ENCODE results near the gene TMEM39B. TPM values are rescaled to one million over a fixed set of nuclear protein-coding genes. Genes with fewer than 3 reads are reported as not detected.

The TMEM39B gene
- total RNA-seq, 1 experiment from 2014 or later: 14.3 TPM

DNA sequence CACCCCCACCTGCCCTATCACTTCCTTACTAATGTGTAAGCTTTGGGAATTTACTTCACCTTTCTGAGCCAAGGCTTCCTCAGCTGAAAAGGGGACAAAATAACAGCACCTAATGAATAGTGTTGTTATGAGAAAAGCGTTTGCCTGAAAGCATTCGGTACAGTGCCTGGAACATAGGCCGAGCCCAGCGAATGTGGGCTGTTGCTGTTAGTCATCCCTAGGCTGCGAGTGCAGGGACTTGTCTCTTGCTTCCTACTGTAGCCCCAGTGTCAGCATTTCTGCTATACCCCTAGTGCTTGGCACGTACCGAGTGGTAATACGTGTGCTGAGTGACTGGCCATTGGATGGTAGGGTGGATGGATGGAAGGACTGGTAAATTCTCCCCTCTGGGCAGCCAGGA lies 18.4 kb downstream of the TMEM39B start:
- no peaks in the 10 kb centered on the region for H3K27me3 ChIP-seq (ENCODE audit: control insufficient read depth, insufficient read depth, low read length)
- no peak overlapping the region for H3K4me3 ChIP-seq (ENCODE audit: insufficient read depth, low read depth, low read length)
- DNase-seq: no peak
- H3K36me3 ChIP-seq (replicated peaks; ENCODE audit: control insufficient read depth, insufficient read depth, low read length): peaks cover 17% of the 10 kb centered on the region

DNA sequence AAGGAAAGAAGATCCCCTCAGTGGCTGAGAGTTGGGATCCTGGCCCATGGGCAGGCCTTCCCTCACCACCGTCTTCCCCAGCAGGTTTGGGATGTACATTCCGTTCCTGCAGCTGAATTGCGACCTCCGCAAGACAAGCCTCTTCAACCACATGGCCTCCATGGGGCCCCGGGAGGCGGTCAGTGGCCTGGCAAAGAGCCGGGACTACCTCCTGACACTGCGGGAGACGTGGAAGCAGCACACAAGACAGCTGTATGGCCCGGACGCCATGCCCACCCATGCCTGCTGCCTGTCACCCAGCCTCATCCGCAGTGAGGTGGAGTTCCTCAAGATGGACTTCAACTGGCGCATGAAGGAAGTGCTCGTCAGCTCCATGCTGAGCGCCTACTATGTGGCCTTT lies 18.9 kb downstream of the TMEM39B start:
- no peak for DNase-seq
- Histone ChIP-seq H3K36me3 (replicated peaks; ENCODE audit: control insufficient read depth, insufficient read depth, low read length) (peaks cover 17% of the 10 kb centered on the region), H3K27me3 (ENCODE audit: control insufficient read depth, insufficient read depth, low read length) (no peaks in the 10 kb centered on the region), H3K4me3 (ENCODE audit: insufficient read depth, low read depth, low read length) (no peak overlapping the region)

DNA sequence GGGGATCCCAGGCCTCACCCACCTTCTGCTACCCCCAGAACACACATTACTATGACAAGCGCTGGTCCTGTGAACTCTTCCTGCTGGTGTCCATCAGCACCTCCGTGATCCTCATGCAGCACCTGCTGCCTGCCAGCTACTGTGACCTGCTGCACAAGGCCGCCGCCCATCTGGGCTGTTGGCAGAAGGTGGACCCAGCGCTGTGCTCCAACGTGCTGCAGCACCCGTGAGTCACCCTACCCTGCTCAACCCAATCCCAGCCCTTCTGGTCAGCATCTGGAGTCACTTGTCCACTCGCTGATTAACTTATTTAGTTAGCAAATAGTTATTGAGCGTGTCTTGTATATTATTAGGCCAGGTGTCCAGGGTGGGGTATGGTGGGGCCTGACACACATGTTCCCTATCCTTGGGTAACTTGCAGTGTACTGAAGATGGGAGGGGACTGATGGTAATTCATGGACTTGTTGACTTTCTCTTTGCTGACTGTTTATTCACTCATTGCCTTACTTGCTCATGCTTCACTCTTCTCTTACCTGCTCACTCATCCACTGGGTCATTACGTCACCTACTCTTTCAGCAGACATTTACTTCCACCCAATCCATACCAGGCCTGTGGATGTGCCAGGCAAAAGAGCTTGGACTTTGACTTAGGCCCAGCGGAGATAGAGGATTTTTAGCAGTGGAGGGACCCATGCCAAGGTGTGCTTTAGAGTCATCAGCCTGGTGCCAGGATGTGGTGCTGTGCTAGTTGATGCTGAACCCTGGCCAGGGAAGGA lies 22.2 kb downstream of the TMEM39B start:
- no peak for DNase-seq
- H3K27me3 ChIP-seq (ENCODE audit: control insufficient read depth, insufficient read depth, low read length): no peaks in the 10 kb centered on the region
- H3K4me3 ChIP-seq (ENCODE audit: insufficient read depth, low read depth, low read length): no peak overlapping the region
- H3K36me3 ChIP-seq (replicated peaks; ENCODE audit: control insufficient read depth, insufficient read depth, low read length): peaks cover 19% of the 10 kb centered on the region

DNA sequence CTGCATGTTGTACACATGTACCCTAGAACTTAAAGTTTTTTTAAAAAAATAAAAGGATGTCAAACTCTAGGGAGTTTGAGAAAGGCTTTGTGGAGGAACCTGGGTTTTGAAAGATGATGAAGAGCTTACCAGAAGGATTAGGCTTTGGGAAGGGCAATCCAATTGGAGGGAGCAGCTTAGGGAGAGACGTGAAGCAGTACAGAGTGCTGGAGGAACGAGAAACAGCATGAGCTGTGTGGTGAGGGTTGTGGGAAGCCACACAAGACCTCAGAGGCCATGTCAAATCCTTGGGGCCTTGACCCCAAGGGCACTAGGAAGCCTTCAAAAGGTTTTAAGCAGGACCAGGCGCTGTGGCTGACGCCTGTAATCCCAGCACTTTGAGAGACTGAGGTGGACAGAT lies 26.7 kb downstream of the TMEM39B start:
- Histone ChIP-seq H3K27me3 (ENCODE audit: control insufficient read depth, insufficient read depth, low read length) (no peaks in the 10 kb centered on the region), H3K4me3 (ENCODE audit: insufficient read depth, low read depth, low read length) (no peak overlapping the region), H3K36me3 (replicated peaks; ENCODE audit: control insufficient read depth, insufficient read depth, low read length) (peaks cover 16% of the 10 kb centered on the region)
- DNase-seq: no peak

DNA sequence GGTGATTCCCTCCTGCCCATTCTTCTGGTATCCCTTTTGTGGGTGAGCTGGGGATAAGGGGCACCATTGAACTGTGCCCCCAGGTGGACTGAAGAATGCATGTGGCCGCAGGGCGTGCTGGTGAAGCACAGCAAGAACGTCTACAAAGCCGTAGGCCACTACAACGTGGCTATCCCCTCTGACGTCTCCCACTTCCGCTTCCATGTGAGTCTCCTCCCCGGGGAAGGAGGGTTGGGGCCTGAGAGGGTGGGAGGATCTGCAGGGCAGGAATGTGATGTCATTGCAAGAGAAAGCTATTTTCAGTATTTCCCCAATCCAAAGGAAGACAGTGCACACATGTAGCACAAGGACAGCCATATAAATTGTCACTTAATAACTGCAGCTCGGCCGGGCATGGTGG lies 27.6 kb downstream of the TMEM39B start:
- no peak overlapping the region for H3K4me3 ChIP-seq (ENCODE audit: insufficient read depth, low read depth, low read length)
- DNase-seq: no peak
- H3K27me3 ChIP-seq (ENCODE audit: control insufficient read depth, insufficient read depth, low read length): no peaks in the 10 kb centered on the region
- peaks cover 9% of the 10 kb centered on the region for H3K36me3 ChIP-seq (replicated peaks; ENCODE audit: control insufficient read depth, insufficient read depth, low read length)

DNA sequence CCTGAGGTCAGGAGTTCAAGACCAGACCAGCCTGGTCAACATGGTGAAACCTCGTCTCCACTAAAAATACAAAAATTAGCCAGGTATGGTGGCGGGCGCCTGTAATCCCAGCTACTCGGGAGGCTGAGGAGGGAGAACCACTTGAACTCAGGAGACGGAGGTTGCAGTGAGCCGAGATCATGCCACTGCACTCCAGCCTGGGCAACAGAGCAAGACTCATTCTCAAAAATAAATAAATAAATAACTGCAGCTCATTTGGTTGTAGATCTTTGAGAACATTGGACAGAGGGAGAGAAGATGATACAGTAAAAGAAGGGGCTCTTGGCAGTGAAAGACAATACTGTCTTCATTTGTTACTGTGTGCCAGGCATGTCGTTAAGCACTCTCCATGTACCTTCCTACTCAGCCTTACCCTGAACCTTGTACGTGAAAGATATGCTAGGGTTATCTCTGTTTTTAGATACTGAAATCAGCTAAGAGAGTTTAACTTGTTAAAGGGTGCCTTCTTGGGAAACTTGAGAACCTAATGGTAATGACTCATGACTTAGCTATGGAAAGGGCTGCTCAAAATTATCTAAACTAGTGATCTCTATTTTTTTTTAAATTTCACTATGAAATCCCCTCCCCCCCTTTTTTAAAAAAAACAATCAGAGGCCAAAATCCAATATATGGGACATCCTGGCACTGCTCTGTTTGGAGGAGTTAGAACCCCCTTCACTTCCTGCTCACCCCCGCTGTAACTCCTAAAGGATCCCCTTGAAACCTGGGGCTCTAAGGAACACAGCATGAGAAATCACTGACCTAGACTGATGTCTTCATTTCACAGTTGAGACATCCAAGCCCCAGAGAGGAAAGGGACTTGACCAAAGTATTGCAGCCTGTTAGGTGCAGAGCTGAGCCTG lies 28.3 kb downstream of the TMEM39B start:
- no peak overlapping the region for H3K4me3 ChIP-seq (ENCODE audit: insufficient read depth, low read depth, low read length)
- no peaks in the 10 kb centered on the region for H3K27me3 ChIP-seq (ENCODE audit: control insufficient read depth, insufficient read depth, low read length)
- DNase-seq: no peak
- peaks cover 5% of the 10 kb centered on the region for H3K36me3 ChIP-seq (replicated peaks; ENCODE audit: control insufficient read depth, insufficient read depth, low read length)

DNA sequence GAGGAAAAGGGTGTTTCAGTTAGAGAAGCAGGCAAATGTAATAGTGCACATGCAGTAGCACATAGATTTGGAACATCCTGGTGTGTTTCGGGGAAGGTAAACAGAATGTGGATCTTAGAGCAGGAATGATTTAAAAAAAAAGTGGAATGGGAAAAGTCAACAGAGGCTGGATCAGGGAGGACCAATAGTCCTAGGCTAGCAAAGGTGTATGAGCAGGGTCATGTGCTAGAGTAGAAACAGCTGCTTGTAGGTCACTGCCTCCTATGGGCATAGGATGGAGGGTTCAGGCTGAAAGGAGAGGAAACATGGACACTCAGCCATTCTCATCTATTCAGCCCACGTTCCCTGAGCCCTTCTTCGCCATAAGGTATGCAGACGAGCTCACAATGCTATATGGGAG lies 31.4 kb downstream of the TMEM39B start:
- peak; percentile 58 for DNase-seq
- no peak overlapping the region for H3K4me3 ChIP-seq (ENCODE audit: insufficient read depth, low read depth, low read length)
- no peaks in the 10 kb centered on the region for H3K27me3 ChIP-seq (ENCODE audit: control insufficient read depth, insufficient read depth, low read length)
- H3K36me3 ChIP-seq (replicated peaks; ENCODE audit: control insufficient read depth, insufficient read depth, low read length): peaks cover 5% of the 10 kb centered on the region

DNA sequence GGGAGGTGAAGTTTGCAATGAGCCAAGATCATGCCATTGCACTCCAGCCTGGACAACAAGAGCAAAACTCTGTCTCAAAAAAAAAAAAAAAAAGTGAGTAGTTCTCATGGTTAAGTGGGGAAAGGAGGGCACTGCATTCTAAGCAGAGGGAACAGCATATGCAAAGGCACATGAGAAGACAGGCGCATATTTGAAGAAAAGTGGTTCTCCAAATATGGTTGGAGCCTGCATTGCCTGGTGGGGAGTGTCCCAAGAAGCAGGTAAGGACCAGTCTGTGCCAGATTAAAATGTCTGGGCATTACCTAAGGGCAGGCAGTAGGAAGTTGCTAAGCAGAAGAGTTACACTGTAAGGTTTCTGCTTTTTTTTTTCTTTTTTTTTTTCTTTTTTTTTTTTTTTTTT lies 32.6 kb downstream of the TMEM39B start:
- H3K4me3 ChIP-seq (ENCODE audit: insufficient read depth, low read depth, low read length): no peak overlapping the region
- no peaks in the 10 kb centered on the region; the same call in none of the 2 replicates for H3K36me3 ChIP-seq (replicated peaks; ENCODE audit: control insufficient read depth, insufficient read depth, low read length)
- DNase-seq: no peak
- H3K27me3 ChIP-seq (ENCODE audit: control insufficient read depth, insufficient read depth, low read length): no peaks in the 10 kb centered on the region

DNA sequence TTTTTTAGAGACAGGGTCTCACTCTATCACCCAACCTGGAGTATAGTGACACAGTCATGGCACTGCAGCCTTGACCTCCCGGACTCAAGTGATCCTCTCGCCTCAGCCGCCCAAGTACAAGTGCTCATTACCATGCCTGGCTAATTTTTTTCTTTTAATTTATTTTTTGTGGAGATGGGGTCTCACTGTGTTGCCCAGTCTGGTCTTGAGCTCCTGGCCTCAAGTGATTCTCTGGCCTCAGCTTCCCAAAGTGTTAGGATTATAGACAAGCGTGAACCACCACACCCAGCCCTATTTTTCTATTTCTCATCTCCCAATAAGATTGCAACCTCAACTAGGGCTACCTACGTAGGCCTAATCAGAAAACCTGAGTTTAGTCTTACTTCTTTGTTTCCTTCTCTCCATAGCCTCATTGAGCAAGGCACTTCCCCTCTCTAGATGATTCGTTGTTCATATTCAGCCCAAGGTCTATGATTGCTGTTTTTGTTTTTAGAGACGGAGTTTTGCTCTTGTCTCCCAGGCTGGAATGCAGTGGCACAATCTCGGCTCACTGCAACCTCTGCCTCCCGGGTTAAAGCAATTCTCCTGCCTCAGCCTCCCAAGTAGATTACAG lies 34.0 kb downstream of the TMEM39B start:
- DNase-seq: no peak
- H3K36me3 ChIP-seq (replicated peaks; ENCODE audit: control insufficient read depth, insufficient read depth, low read length): no peaks in the 10 kb centered on the region
- H3K4me3 ChIP-seq (ENCODE audit: insufficient read depth, low read depth, low read length): no peak overlapping the region

DNA sequence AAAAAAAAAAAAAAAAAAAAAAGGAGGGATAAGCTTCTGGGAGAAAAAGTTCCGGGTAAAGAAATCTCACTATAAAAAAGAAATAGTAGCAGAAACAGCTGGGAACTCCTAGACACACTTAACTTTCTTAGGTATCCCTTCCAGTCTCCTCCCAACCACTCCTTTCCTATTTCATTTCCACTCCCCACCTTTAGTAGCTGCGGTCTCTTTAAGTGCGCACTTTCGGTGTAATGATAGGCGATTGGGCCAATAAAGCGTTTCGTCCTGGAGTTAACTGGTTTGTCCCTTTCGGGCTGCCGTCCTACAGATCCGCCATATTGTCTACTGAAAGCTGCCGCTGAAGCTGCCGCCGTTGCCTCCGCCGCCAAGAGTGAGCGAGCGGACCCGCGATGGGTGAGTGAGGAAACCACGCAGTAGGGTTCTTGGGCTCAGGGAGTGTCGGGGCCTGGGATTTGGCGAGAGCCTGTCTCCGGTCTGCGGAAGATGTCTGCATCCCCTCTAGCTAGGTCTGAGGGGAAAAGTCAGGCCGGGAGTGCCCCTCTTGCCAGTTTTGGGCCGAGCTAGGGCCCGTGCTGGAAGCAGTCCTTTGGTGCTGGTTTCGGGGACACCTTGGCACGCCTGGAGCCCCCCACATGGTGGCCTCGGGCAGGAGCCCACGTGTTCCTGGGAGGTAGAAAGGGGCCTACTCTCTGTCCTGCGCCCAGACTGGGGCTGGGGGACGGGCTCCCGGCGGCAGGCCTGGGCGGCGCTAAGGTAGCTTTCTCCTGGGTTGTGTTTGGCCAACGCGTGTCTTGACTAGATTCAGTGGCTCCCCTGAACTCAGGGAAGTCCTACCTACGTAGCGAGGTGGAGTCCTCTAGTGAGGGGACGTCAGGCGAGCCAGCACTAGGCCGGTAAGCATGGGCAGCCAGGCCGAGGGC lies 35.3 kb downstream of the TMEM39B start, which contains the start of gene KPNA6:
Gene KPNA6, plus strand, starts transcription at position 315 of the 920 bp plus-strand sequence. Its CDS starts 75 bp downstream, at position 390.
- H3K36me3 ChIP-seq (replicated peaks; ENCODE audit: control insufficient read depth, insufficient read depth, low read length): no peaks in the 10 kb centered on the region
- peak within 1 kb of the TSS; percentile 80 for H3K4me3 ChIP-seq (ENCODE audit: insufficient read depth, low read depth, low read length)
- H3K27me3 ChIP-seq (ENCODE audit: control insufficient read depth, insufficient read depth, low read length): no peaks in the 10 kb centered on the region
- DNase-seq: peak; percentile 85

More for the DNA sequence above, 34.0 kb downstream of the TMEM39B start:
- no peaks in the 10 kb centered on the region for H3K27me3 ChIP-seq (ENCODE audit: control insufficient read depth, insufficient read depth, low read length)

DNA sequence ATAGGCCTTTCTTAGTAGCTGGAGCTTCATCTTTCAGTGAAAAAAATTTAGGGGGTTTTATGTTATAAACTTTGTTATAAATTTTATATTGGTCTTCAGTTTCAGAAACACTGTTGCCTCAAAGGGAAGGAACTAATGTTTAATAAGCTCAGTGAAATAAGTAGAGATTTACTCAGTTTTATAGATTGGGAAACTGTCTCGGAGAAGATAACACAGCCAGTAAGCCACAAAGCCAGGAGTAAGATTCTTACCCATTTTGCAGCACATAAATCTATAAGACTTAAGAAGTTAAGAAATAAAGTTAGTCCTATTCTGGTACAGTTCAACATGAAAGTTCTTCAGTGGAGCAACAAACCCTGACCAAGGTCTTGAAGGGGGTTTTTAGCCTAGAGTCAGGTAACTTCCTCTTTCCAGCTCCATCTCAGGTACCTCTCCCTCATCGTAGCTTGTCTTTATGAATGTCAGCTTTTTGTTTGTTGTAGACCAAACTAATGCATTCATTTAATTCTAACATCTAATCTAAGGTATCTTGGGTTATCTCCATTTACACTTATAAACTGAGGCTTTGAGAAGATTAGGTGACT lies 38.4 kb downstream of the TMEM39B start:
- Histone ChIP-seq H3K27me3 (ENCODE audit: control insufficient read depth, insufficient read depth, low read length) (no peaks in the 10 kb centered on the region), H3K4me3 (ENCODE audit: insufficient read depth, low read depth, low read length) (no peak overlapping the region), H3K36me3 (replicated peaks; ENCODE audit: control insufficient read depth, insufficient read depth, low read length) (no peaks in the 10 kb centered on the region)
- DNase-seq: no peak

DNA sequence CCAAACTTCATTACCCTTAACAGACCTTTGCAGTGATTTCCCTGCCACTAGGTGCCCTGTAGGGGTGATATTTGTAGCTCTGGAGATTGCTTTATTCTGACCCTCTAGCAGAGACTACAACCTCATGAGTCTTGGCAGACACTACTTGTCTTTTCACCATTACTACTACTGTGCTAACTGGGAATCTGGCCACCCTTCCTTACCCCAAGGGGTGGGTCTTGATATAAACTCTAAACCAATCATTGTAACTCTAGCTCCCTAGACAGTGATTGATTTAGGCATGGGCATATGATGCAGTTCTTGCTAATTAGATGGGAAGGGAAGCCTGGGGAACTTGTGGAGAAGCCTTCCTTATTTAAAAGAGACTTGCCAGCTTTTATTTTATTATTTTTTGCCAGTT lies 39.0 kb downstream of the TMEM39B start:
- Histone ChIP-seq H3K27me3 (ENCODE audit: control insufficient read depth, insufficient read depth, low read length) (no peaks in the 10 kb centered on the region), H3K4me3 (ENCODE audit: insufficient read depth, low read depth, low read length) (no peak overlapping the region), H3K36me3 (replicated peaks; ENCODE audit: control insufficient read depth, insufficient read depth, low read length) (no peaks in the 10 kb centered on the region)
- no peak for DNase-seq

DNA sequence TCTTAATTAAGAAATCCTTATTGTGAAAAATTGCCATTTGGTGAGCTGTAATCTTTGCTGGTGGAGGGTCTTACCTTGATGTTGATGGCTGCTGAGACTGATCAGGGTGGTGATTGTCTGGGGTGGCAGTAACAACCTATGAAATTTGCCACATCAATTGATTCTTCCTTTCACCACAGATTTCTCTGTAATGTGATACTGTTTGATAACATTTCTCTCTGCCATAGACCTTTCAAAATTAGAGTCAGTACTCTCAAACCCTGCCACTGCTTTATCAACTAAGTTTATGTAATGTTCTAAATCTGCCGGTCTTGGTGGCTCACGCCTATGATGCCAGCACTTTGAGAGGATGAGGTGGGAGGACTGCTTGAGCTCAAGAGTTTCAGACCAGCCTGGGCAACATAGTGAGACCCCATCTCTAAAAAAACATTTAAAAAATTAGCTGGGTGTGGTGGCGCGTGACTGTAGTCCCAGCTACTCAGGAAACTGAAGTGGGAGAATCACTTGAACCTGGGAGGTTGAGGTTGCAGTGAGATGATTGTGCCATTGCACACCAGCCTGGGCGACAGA lies 40.2 kb downstream of the TMEM39B start:
- Histone ChIP-seq H3K36me3 (replicated peaks; ENCODE audit: control insufficient read depth, insufficient read depth, low read length) (no peaks in the 10 kb centered on the region), H3K27me3 (ENCODE audit: control insufficient read depth, insufficient read depth, low read length) (no peaks in the 10 kb centered on the region), H3K4me3 (ENCODE audit: insufficient read depth, low read depth, low read length) (no peak overlapping the region)
- no peak for DNase-seq

All from H7 (cell line).